GM23248 (cell line): Measurements from ENCODE around the gene FBXW7.

Source experiments
- EZH2 ChIP-seq: fragments of 200-600 bp; sonication (generic); IDR thresholded peaks from 2 replicates; pipeline ENCODE4 v1.6.1; 2018; ENCODE audit warnings: antibody characterized with exemption, mild to moderate bottlenecking; ENCODE audit not compliant: insufficient read depth, poor library complexity, severe bottlenecking
- EZH2phosphoT487 ChIP-seq: fragments of 200-600 bp; sonication (generic); IDR thresholded peaks from 2 replicates; pipeline ENCODE4 v1.6.1; 2018; ENCODE audit warnings: antibody characterized with exemption, moderate library complexity, mild to moderate bottlenecking, low read depth; ENCODE audit not compliant: insufficient read depth

DNA sequence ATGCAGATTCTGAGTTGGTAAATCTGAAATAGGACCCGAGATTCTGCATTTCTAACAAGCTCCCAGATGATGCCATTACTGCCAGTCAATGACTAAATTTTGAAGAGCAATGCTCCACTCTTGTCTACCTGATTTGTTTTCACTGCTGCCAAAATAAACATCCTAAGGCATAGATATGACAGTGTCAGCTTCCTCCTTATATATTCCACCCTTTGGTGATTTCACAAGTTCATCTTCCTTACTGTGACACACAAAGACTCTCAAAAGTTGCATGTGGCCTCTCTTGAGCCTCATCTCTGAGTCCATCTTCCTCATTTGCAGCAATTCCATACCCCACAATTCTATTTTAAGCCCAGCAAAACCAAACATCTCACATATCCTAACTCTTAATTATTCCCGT lies 110.9 kb downstream of the FBXW7 start:
- no peak for TF ChIP-seq EZH2phosphoT487
- no peak for TF ChIP-seq EZH2
